ENCODE results near the gene SCYL1.

Gene SCYL1

DNA sequence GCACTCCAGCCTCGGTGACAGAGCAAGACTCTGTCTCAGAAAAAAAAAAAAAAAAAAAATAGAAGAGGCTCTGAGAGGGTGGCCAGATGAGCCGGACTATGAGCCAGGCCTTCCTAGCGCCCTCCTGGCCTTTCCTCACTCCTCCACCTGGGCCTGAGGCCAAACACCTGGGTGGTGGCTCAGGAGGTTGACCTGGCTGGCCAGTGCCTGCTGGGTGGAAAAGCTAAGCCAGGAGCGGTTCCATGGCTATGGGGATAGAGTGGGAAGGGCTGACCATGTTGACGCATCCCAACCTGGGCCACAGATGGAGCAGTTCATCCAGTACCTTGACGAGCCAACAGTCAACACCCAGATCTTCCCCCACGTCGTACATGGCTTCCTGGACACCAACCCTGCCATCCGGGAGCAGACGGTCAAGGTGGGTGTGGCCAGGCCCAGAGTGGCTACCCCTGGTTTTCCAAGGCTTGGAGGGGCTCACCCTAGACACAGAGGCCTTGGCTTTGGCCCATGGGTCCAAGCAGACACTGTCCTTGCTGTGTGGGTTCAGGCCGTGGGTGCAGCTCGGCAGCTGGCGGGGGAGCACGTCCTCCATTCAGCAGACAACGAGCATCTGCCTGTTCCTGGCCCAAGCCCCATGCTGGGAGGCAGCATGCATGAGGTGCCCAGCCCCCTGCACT is 7.6 kb downstream of the SCYL1 start:
- in situ Hi-C loops (cut with HindIII; ENCODE audit: low sequenced_read_pairs) = no loop called here

GRCh38 chr11:65535102-65535501 is 10.2 kb downstream of the SCYL1 start:
- in situ Hi-C loops (cut with HindIII; ENCODE audit: low sequenced_read_pairs) = no loop called here

DNA sequence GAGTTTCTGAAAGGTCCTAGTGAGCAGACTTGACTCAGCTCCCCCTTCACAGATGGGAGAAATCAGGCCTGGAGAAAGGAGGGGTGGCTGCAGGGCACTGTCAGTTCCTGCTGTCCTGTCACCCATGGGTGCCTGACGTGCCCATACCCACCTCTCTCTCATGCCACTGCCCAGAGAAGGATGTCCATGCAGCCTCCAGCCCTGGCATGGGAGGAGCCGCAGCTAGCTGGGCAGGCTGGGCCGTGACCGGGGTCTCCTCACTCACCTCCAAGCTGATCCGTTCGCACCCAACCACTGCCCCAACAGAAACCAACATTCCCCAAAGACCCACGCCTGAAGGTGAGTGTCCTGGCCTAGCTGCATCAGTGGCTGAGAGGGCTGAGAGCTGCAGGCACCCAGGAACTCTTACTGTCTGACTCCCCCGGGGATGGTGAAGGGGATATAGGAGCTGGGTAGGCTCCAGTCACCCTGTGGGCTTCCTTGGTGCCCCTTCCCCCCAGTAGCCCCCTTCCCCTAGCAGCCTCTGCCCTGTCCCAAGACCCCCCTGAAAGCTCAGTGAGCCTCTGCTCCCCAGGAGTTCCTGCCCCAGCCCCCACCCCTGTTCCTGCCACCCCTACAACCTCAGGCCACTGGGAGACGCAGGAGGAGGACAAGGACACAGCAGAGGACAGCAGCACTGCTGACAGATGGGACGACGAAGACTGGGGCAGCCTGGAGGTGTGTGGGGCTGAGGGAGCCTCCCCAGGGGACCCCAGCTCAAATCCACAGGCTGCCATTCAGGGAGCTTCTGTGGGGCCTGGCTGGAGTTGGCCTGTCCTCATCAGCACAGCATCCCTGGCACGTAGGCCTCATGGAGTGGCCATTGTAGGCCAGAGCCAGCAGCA is 11.8 kb downstream of the SCYL1 start:
- in situ Hi-C loops (cut with HindIII; ENCODE audit: low sequenced_read_pairs) = no loop called here

GRCh38 chr11:65537296-65537597 is 12.4 kb downstream of the SCYL1 start:
- in situ Hi-C loops (cut with HindIII; ENCODE audit: low sequenced_read_pairs) = no loop called here

- in situ Hi-C loops (cut with HindIII; ENCODE audit: low sequenced_read_pairs) = no loop called here
These were observed 12.8 kb downstream of the SCYL1 start for GRCh38 chr11:65537620-65538231.

- in situ Hi-C loops (cut with HindIII; ENCODE audit: low sequenced_read_pairs) = no loop called here
These were observed 13.5 kb downstream of the SCYL1 start for GRCh38 chr11:65538232-65538914.

- in situ Hi-C loops (cut with HindIII; ENCODE audit: low sequenced_read_pairs) = no loop called here
These were observed 14.2 kb downstream of the SCYL1 start for GRCh38 chr11:65538915-65539743.

- in situ Hi-C loops (cut with HindIII; ENCODE audit: low sequenced_read_pairs) = loop anchor here (5.0 kb wide), 1 partner anchor 62 kb away; no protein-coding TSS in a partner anchor
These were observed 14.9 kb downstream of the SCYL1 start for GRCh38 chr11:65539744-65540289.

DNA sequence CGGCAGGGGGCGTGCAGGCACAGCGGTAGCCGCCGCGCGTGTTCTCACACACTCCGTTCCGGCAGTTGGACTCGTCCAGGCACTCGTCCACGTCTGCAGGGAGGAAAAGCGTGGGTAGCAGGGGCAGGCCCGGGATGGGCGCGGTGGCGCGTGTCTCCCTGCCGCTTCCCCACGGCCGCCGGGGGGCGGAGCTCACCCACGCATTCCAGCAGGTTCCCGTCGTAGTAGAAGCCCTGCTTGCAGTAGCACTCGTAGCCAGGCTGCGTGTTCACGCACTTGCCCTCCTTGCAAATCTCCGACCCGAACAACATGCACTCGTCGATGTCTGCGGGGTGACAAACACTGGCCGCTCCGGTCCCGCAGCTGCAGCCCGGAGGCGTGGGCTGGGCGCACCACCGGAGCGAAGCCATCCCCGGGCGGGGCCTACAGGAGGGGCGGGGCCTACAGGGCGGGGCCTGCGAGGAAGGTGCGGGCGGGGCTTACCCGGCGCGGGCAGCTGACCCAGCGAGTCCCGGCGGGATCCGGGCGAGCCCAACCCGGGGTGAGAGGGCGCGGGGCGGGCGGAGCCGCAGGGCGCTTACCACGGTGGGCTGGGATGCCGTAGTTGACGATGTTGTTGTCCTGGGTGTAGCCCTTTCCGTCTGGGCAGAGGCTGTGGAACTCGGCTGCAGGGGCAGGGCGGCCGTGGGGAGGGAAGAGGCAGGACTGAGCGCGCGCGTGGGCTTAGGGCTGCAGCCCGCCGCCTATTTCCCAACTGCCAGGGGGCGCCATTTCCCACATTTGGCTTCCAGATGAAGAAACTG is 15.6 kb downstream of the SCYL1 start:
- in situ Hi-C loops (cut with HindIII; ENCODE audit: low sequenced_read_pairs) = loop anchor here (5.0 kb wide), 1 partner anchor 62 kb away; no protein-coding TSS in a partner anchor

- in situ Hi-C loops (cut with HindIII; ENCODE audit: low sequenced_read_pairs) = loop anchor here (5.0 kb wide), 1 partner anchor 61 kb away; no protein-coding TSS in a partner anchor
These were observed 16.5 kb downstream of the SCYL1 start for GRCh38 chr11:65541093-65541982.

GRCh38 chr11:65542738-65543390 is 18.0 kb downstream of the SCYL1 start:
- in situ Hi-C loops (cut with HindIII; ENCODE audit: low sequenced_read_pairs) = loop anchor here (5.0 kb wide), 1 partner anchor 59 kb away; no protein-coding TSS in a partner anchor

DNA sequence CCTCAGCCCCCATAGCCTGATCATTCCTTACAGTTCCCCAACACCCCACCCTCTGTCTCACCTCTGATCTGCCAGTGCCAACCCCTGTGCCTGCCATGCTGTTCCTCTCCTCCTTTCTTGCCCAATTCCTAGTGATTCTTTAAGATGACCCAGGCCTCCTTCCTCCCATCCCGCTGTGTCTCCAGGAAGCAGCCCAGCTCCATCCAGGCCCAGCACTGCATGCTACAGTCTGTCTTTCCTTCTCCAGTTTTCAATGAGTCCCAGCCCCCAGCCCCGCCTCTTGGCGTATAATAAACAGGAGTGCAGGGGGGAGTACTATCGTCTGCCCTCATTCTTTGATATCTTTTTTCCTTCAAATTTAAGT is 21.0 kb downstream of the SCYL1 start:
- in situ Hi-C loops (cut with HindIII; ENCODE audit: low sequenced_read_pairs) = no loop called here

GRCh38 chr11:65546217-65546958 is 21.5 kb downstream of the SCYL1 start:
- in situ Hi-C loops (cut with HindIII; ENCODE audit: low sequenced_read_pairs) = no loop called here

- in situ Hi-C loops (cut with HindIII; ENCODE audit: low sequenced_read_pairs) = no loop called here
These were observed 22.7 kb downstream of the SCYL1 start for GRCh38 chr11:65547446-65548125.

DNA sequence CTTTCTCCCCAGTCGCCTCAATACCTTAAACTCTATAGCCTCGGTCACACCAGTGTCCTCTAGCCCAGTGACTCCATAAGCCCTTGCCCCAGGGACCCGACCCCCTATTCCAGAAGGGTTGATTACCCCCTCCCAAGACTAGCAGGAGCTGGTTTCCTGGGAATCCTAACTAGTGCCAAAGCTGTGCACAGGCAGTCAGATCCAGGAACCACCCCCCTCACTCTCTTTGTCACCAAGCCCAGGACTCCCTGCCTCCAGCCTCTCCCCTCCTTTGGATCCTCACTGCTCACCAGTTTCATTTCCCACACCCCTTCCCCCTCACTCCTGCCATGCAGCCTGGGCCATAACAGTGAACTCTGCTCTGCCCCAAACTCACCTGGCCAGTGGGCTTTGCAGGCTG is 23.5 kb downstream of the SCYL1 start:
- in situ Hi-C loops (cut with HindIII; ENCODE audit: low sequenced_read_pairs) = no loop called here

DNA sequence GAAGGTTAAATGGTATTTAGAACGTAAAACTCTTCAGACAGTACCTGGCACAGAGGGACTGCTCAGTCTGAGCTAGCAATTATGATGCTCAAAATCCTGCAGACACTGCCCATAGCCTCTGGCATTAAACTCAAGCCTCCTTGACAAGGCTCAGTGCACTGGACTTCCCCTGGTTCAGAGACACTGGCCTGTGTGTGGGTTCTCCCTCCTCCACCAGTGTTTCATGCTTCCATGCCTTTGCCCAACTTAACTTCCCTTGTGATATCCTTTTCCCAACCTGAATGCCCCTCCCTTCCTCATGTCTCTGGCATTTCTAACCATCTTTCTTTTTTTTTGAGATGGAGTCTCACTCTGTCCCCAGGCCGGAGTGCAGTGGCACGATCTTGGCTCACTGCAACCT is 24.2 kb downstream of the SCYL1 start:
- in situ Hi-C loops (cut with HindIII; ENCODE audit: low sequenced_read_pairs) = no loop called here
